ENCODE measurements around the gene NEDD8.
A peak's percentile ranks its signal among the peaks of the same experiment; 100 is the strongest.

NEDD8 gene

GRCh38 chr14:24194873-24195185 is 37.3 kb downstream of the NEDD8 start:
- DNase-seq, result no peak

- no peak for DNase-seq
These were observed 37.8 kb downstream of the NEDD8 start for GRCh38 chr14:24194186-24194872.

- DNase-seq, result no peak
These were observed 39.2 kb downstream of the NEDD8 start for GRCh38 chr14:24192933-24193332.

GRCh38 chr14:24190416-24190815 is 41.8 kb downstream of the NEDD8 start:
- no peak for DNase-seq

- no peak for DNase-seq
These were observed 42.7 kb downstream of the NEDD8 start for GRCh38 chr14:24189460-24189859.

GRCh38 chr14:24189059-24189375 is 43.1 kb downstream of the NEDD8 start:
- DNase-seq, result no peak

GRCh38 chr14:24188251-24189058 is 43.7 kb downstream of the NEDD8 start, which contains the start of gene IPO4:
Gene IPO4, minus strand, starts transcription at chr14:24188816. Its CDS starts 29 bp downstream, at chr14:24188787.
- peak; percentile 94 for DNase-seq

- DNase-seq, result no peak
These were observed 44.6 kb downstream of the NEDD8 start for GRCh38 chr14:24187539-24187915.

GRCh38 chr14:24186831-24187538 is 45.2 kb downstream of the NEDD8 start:
- DNase-seq, result no peak

- DNase-seq, result no peak
These were observed 46.4 kb downstream of the NEDD8 start for GRCh38 chr14:24185741-24186140.

GRCh38 chr14:24185026-24185425 is 47.1 kb downstream of the NEDD8 start:
- no peak for DNase-seq

GRCh38 chr14:24184104-24184970 is 47.8 kb downstream of the NEDD8 start:
- no peak for DNase-seq

- no peak for DNase-seq
These were observed 49.1 kb downstream of the NEDD8 start for GRCh38 chr14:24183014-24183481.

- DNase-seq, result no peak
These were observed 49.9 kb downstream of the NEDD8 start for GRCh38 chr14:24182110-24182882.

- DNase-seq, result no peak
These were observed 50.6 kb downstream of the NEDD8 start for GRCh38 chr14:24181371-24182077.

GRCh38 chr14:24179961-24180796 is 52.0 kb downstream of the NEDD8 start:
- DNase-seq, result no peak

GRCh38 chr14:24179294-24179960 is 52.7 kb downstream of the NEDD8 start:
- no peak for DNase-seq

GRCh38 chr14:24178399-24179178 is 53.6 kb downstream of the NEDD8 start:
- DNase-seq, result no peak

- no peak for DNase-seq
These were observed 54.3 kb downstream of the NEDD8 start for GRCh38 chr14:24177891-24178290.

Measured in activated CD4-positive, alpha-beta T cell treated with anti-CD3 and anti-CD28 coated beads for 1 hour (primary cell).